Uterus (tissue), 4 donors: ENCODE measurements around the gene PTF1A. TPM values are rescaled to one million over a fixed set of nuclear protein-coding genes. Genes with fewer than 3 reads are reported as not detected.

Experiments
- DNase-seq, 2 donors: peaks; one replicate each; pipeline ENCODE4 v3.0.0-alpha.2; 2019 to 2020
- H3K27ac ChIP-seq, 2 donors: fragments of 200-600 bp; sonication (generic); 1 replicate in 1 of 2; 2 replicates in 1 of 2; pipeline ENCODE4 v1.5.1; 2016 to 2018
- H3K27me3 ChIP-seq, 2 donors: fragments of 200-600 bp; sonication (generic); one replicate each; pipeline ENCODE4 v1.5.1; 2018 to 2019; ENCODE audit warnings: control low read depth in 1 of 2
- H3K36me3 ChIP-seq, 2 donors: fragments of 200-600 bp; sonication (generic); one replicate each; pipeline ENCODE4 v1.5.1; 2019; ENCODE audit warnings: control low read depth in 1 of 2
- H3K4me1 ChIP-seq, 2 donors: fragments of 200-600 bp; sonication (generic); one replicate each; pipeline ENCODE4 v1.5.1; 2018 to 2019; ENCODE audit warnings: control low read depth in 1 of 2
- H3K4me3 ChIP-seq, 2 donors: fragments of 200-600 bp; sonication (generic); 1 replicate in 1 of 2; 2 replicates in 1 of 2; pipeline ENCODE4 v1.5.1; 2018 to 2019; ENCODE audit warnings: mild to moderate bottlenecking in 1 of 2
- H3K9me3 ChIP-seq, 2 donors: fragments of 200-600 bp; sonication (generic); one replicate each; pipeline ENCODE4 v1.5.1; 2019; ENCODE audit warnings: control low read depth in 1 of 2
- CTCF ChIP-seq, 4 experiments: fragments of 200-600 bp in 2 of 4; fragments of 450-650 bp in 2 of 4; sonication (generic) in 2 of 4; IDR thresholded peaks; one replicate each; pipeline ENCODE4 v1.5.1; 2016 to 2019; ENCODE audit warnings: antibody characterized with exemption in 4 of 4, mild to moderate bottlenecking in 2 of 4, moderate library complexity in 1 of 4
- POLR2A ChIP-seq, 2 donors: fragments of 450-650 bp; IDR thresholded peaks; one replicate each; pipeline ENCODE4 v1.6.1; 2016; ENCODE audit warnings: antibody characterized with exemption in 2 of 2, mild to moderate bottlenecking in 1 of 2, moderate library complexity in 1 of 2
- intact Hi-C: fragments of 100-400 bp; cut with DNase I; formaldehyde crosslinking; loops from one replicate; pipeline ENCODE4 v1.15.1; 2023; ENCODE audit warnings: low total_unique reads
- total RNA-seq, 4 donors: library from RNA; depleted of rRNA in 3 of 4; stranded (reverse); fragments of >200 nt in 3 of 4; gene quantifications; one replicate each; pipeline versions ENCODE4 v1.1.0 to v1.2.4, GENCODE V29; 2014 to 2023
- donor health status: DM: yes; HTN: yes; CAD: no.

PTF1A gene
- total RNA-seq, 4 donors from 2014 or later = 0.90 to 114 TPM; not detected in 2

- Histone ChIP-seq H3K36me3 (no peaks in the 10 kb centered on the region), H3K27me3 (no peaks in the 10 kb centered on the region), H3K4me1 (no peaks in the 10 kb centered on the region), H3K4me3 (no peak overlapping the region), H3K27ac (no peak overlapping the region), H3K9me3 (no peaks in the 10 kb centered on the region)
- intact Hi-C loops = no loop called here
- no peak for DNase-seq
- no peak for TF ChIP-seq CTCF (IDR thresholded peaks at IDR 0.05)
- no peak for TF ChIP-seq POLR2A (IDR thresholded peaks at IDR 0.05)
Observed at GRCh38 chr10:23150610-23151009, 41.5 kb upstream of the PTF1A start.

GRCh38 chr10:23151071-23151470 is 41.0 kb upstream of the PTF1A start:
- TF ChIP-seq POLR2A (IDR thresholded peaks at IDR 0.05) (no peak), CTCF (IDR thresholded peaks at IDR 0.05) (no peak)
- Histone ChIP-seq H3K9me3 (no peaks in the 10 kb centered on the region), H3K27me3 (no peaks in the 10 kb centered on the region), H3K4me3 (no peak overlapping the region), H3K27ac (no peak overlapping the region), H3K4me1 (no peaks in the 10 kb centered on the region), H3K36me3 (no peaks in the 10 kb centered on the region)
- intact Hi-C loops = no loop called here
- DNase-seq = no peak

GRCh38 chr10:23155169-23155568 is 36.9 kb upstream of the PTF1A start:
- no peak for DNase-seq
- H3K27me3 ChIP-seq = no peaks in the 10 kb centered on the region
- H3K36me3 ChIP-seq = no peaks in the 10 kb centered on the region
- no peak overlapping the region for H3K27ac ChIP-seq
- no peak overlapping the region for H3K4me3 ChIP-seq
- no peak for TF ChIP-seq CTCF (IDR thresholded peaks at IDR 0.05)
- TF ChIP-seq POLR2A (IDR thresholded peaks at IDR 0.05) = no peak
- H3K9me3 ChIP-seq = no peaks in the 10 kb centered on the region
- H3K4me1 ChIP-seq = no peaks in the 10 kb centered on the region
- intact Hi-C loops = no loop called here

GRCh38 chr10:23156447-23157150 is 35.5 kb upstream of the PTF1A start:
- no peak overlapping the region for H3K27ac ChIP-seq
- TF ChIP-seq CTCF (IDR thresholded peaks at IDR 0.05) = no peak
- TF ChIP-seq POLR2A (IDR thresholded peaks at IDR 0.05) = no peak
- no peak for DNase-seq

GRCh38 chr10:23157239-23157681 is 34.9 kb upstream of the PTF1A start:
- Histone ChIP-seq H3K4me3 (no peak overlapping the region), H3K9me3 (no peaks in the 10 kb centered on the region), H3K27ac (no peak overlapping the region), H3K4me1 (no peaks in the 10 kb centered on the region), H3K27me3 (no peaks in the 10 kb centered on the region), H3K36me3 (no peaks in the 10 kb centered on the region)
- DNase-seq = no peak
- no peak for TF ChIP-seq POLR2A (IDR thresholded peaks at IDR 0.05)
- TF ChIP-seq CTCF (IDR thresholded peaks at IDR 0.05) = no peak
- intact Hi-C loops = no loop called here

More at GRCh38 chr10:23156447-23157150, 35.5 kb upstream of the PTF1A start:
- Histone ChIP-seq H3K4me3 (no peak overlapping the region), H3K36me3 (no peaks in the 10 kb centered on the region), H3K27me3 (no peaks in the 10 kb centered on the region), H3K4me1 (no peaks in the 10 kb centered on the region), H3K9me3 (no peaks in the 10 kb centered on the region)
- intact Hi-C loops = no loop called here
